Neural progenitor cell (in vitro differentiated cells): ENCODE data around the gene KAT2B. TPM values are rescaled to one million over a fixed set of nuclear protein-coding genes. Genes with fewer than 3 reads are reported as not detected.
A peak's percentile ranks its signal among the peaks of the same experiment; 100 is the strongest.

Source experiments
- DNase-seq: peaks from one replicate; pipeline ENCODE4 v3.0.0-alpha.2; 2016; ENCODE audit warnings: low spot score
- H2AFZ ChIP-seq: fragments of 200-600 bp; sonication (generic); replicated peaks from 2 replicates; pipeline ENCODE4 v1.6.1; 2016; ENCODE audit warnings: antibody characterized with exemption
- H3F3A ChIP-seq: fragments of 200-600 bp; sonication (generic); 2 replicates; pipeline ENCODE4 v1.6.1; 2016; ENCODE audit warnings: antibody characterized with exemption, low read depth
- H3K27ac ChIP-seq: fragments of 200-600 bp; sonication (generic); 2 replicates; pipeline ENCODE4 v1.5.1; 2016; ENCODE audit warnings: mild to moderate bottlenecking
- H3K27me3 ChIP-seq: fragments of 200-600 bp; sonication (generic); 2 replicates; pipeline ENCODE4 v1.6.1; 2016; ENCODE audit warnings: mild to moderate bottlenecking, moderate library complexity
- H3K36me3 ChIP-seq: fragments of 200-600 bp; sonication (generic); 2 replicates; pipeline ENCODE4 v1.5.1; 2016
- H3K4me1 ChIP-seq: fragments of 200-600 bp; sonication (generic); 2 replicates; pipeline ENCODE4 v1.6.1; 2016; ENCODE audit warnings: mixed run types
- H3K4me2 ChIP-seq: fragments of 200-600 bp; sonication (generic); 2 replicates; pipeline ENCODE4 v1.6.1; 2016
- H3K4me3 ChIP-seq: fragments of 200-600 bp; sonication (generic); 2 replicates; pipeline ENCODE4 v1.5.1; 2016
- H3K79me2 ChIP-seq: fragments of 200-600 bp; sonication (generic); 2 replicates; pipeline ENCODE4 v1.6.1; 2016; ENCODE audit warnings: low read depth
- H3K9ac ChIP-seq: fragments of 200-600 bp; sonication (generic); 2 replicates; pipeline ENCODE4 v1.6.1; 2016
- H3K9me3 ChIP-seq: fragments of 200-600 bp; sonication (generic); 2 replicates; pipeline ENCODE4 v1.5.1; 2016; ENCODE audit warnings: low read depth
- H4K20me1 ChIP-seq: fragments of 200-600 bp; sonication (generic); 2 replicates; pipeline ENCODE4 v1.6.1; 2016; ENCODE audit warnings: low read depth
- H3K27ac Mint-ChIP-seq: 3 replicates; pipeline ENCODE4 v1.8.0; 2021; ENCODE audit warnings: mixed read lengths
- H3K27me3 Mint-ChIP-seq: 2 replicates; pipeline ENCODE4 v1.8.0; 2022; ENCODE audit warnings: low read depth, mild to moderate bottlenecking, inconsistent platforms, moderate library complexity, mixed read lengths; ENCODE audit not compliant: insufficient read depth
- H3K36me3 Mint-ChIP-seq: 3 replicates; pipeline ENCODE4 v1.8.0; 2021; ENCODE audit warnings: mixed read lengths
- H3K4me1 Mint-ChIP-seq: 3 replicates; pipeline ENCODE4 v1.8.0; 2021; ENCODE audit warnings: mixed read lengths
- H3K4me3 Mint-ChIP-seq: 3 replicates; pipeline ENCODE4 v1.8.0; 2021; ENCODE audit warnings: mild to moderate bottlenecking, moderate library complexity, mixed read lengths
- H3K9me3 Mint-ChIP-seq: 3 replicates; pipeline ENCODE4 v1.8.0; 2020; ENCODE audit warnings: mixed read lengths
- EZH2 ChIP-seq: fragments of 200-600 bp; sonication (generic); IDR thresholded peaks from 2 replicates; pipeline ENCODE4 v1.6.1; 2017; ENCODE audit warnings: antibody characterized with exemption, mild to moderate bottlenecking, moderate library complexity
- EZH2phosphoT487 ChIP-seq: fragments of 200-600 bp; sonication (generic); IDR thresholded peaks from 2 replicates; pipeline ENCODE4 v1.6.1; 2017; ENCODE audit warnings: antibody characterized with exemption
- total RNA-seq: library from RNA; depleted of rRNA; stranded (reverse); fragments of >200 nt; gene quantifications from 2 replicates; pipeline ENCODE4 v1.2.3, GENCODE V29; 2015; ENCODE audit warnings: low replicate concordance
- TF ChIP-seq, protein P1 (sequence below): fragments of 200-600 bp; sonication (generic); IDR thresholded peaks from 2 replicates; pipeline ENCODE4 v1.5.1; 2017; ENCODE audit warnings: antibody characterized with exemption, mild to moderate bottlenecking

The KAT2B gene
- total RNA-seq, 1 donor from 2014 or later = 21.6 TPM

DNA sequence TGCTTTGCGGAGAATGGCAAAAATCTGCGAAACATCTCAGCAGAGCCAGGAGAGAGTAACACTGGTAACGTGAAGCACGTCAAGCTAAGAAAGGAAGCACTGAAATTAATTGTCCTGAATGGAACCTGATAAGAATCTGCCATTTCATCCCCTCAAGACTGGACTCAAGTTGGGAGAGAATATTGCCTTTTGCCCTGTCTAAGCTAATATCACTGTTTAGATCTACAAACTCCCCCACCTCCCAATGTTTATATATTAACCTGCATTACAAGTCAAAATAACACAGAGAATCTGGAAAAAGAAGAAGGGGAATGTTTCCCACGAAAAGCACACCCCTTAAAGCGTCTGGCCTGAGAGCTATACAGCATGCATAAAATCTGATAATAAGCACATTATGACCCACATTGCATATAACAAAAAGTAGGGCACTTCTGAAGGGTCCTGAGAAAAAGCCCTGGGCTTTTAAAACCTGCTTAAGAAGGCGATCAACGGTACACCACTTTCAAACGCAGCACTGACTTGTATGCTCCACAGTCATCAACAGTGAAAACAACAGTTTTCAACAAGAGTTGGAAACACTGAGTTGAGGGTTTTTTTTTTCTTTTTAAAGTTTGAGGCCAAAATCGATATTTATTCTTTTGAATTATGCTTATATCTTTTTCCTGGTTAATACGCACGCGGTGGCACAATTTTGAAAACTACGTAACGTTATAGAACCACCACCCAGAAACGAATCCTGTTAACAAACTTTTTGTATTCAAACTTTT lies 1.4 kb upstream of the KAT2B start:
- Mint-ChIP-seq H3K27me3 (peaks cover 2% of the 10 kb centered on the region), H3K4me1 (peaks cover 29% of the 10 kb centered on the region), H3K9me3 (no peaks in the 10 kb centered on the region), H3K36me3 (no peaks in the 10 kb centered on the region), H3K4me3 (peak overlapping the region; percentile 92), H3K27ac (peak overlapping the region; percentile 50)
- Histone ChIP-seq H4K20me1 (peaks cover 26% of the 10 kb centered on the region), H3K27ac (peak overlapping the region; percentile 94), H3K4me3 (peak overlapping the region; percentile 75), H3K4me1 (peaks cover 26% of the 10 kb centered on the region), H3K4me2 (peak overlapping the region; percentile 93), H3K36me3 (no peaks in the 10 kb centered on the region), H2AFZ (peak overlapping the region; percentile 94), H3K79me2 (peaks cover 29% of the 10 kb centered on the region), H3K9ac (peak overlapping the region; percentile 20), H3F3A (peaks cover 43% of the 10 kb centered on the region), H3K27me3 (no peaks in the 10 kb centered on the region), H3K9me3 (no peaks in the 10 kb centered on the region)
- TF ChIP-seq, protein P1, sequence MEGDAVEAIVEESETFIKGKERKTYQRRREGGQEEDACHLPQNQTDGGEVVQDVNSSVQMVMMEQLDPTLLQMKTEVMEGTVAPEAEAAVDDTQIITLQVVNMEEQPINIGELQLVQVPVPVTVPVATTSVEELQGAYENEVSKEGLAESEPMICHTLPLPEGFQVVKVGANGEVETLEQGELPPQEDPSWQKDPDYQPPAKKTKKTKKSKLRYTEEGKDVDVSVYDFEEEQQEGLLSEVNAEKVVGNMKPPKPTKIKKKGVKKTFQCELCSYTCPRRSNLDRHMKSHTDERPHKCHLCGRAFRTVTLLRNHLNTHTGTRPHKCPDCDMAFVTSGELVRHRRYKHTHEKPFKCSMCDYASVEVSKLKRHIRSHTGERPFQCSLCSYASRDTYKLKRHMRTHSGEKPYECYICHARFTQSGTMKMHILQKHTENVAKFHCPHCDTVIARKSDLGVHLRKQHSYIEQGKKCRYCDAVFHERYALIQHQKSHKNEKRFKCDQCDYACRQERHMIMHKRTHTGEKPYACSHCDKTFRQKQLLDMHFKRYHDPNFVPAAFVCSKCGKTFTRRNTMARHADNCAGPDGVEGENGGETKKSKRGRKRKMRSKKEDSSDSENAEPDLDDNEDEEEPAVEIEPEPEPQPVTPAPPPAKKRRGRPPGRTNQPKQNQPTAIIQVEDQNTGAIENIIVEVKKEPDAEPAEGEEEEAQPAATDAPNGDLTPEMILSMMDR = no peak
- no peak for TF ChIP-seq EZH2phosphoT487
- no peak for TF ChIP-seq EZH2
- peak; percentile 35 for DNase-seq

- Histone ChIP-seq H3F3A (peaks cover 43% of the 10 kb centered on the region), H3K9ac (peak overlapping the region; percentile 20), H3K27ac (peak overlapping the region; percentile 94), H3K36me3 (no peaks in the 10 kb centered on the region), H3K4me2 (peak overlapping the region; percentile 93), H2AFZ (peak overlapping the region; percentile 94), H3K4me3 (peak overlapping the region; percentile 75), H3K27me3 (no peaks in the 10 kb centered on the region), H3K9me3 (no peaks in the 10 kb centered on the region), H4K20me1 (peaks cover 26% of the 10 kb centered on the region), H3K4me1 (peaks cover 26% of the 10 kb centered on the region), H3K79me2 (peaks cover 34% of the 10 kb centered on the region)
- Mint-ChIP-seq H3K36me3 (no peaks in the 10 kb centered on the region), H3K27ac (peak overlapping the region; percentile 50), H3K4me3 (peak overlapping the region; percentile 92), H3K9me3 (no peaks in the 10 kb centered on the region), H3K27me3 (peaks cover 2% of the 10 kb centered on the region), H3K4me1 (peaks cover 29% of the 10 kb centered on the region)
- TF ChIP-seq EZH2 (no peak), EZH2phosphoT487 (no peak)
- TF ChIP-seq, protein P1 = no peak
- DNase-seq = no peak
These were observed 831 bp upstream of the KAT2B start for GRCh38 chr3:20039466-20039764.

DNA sequence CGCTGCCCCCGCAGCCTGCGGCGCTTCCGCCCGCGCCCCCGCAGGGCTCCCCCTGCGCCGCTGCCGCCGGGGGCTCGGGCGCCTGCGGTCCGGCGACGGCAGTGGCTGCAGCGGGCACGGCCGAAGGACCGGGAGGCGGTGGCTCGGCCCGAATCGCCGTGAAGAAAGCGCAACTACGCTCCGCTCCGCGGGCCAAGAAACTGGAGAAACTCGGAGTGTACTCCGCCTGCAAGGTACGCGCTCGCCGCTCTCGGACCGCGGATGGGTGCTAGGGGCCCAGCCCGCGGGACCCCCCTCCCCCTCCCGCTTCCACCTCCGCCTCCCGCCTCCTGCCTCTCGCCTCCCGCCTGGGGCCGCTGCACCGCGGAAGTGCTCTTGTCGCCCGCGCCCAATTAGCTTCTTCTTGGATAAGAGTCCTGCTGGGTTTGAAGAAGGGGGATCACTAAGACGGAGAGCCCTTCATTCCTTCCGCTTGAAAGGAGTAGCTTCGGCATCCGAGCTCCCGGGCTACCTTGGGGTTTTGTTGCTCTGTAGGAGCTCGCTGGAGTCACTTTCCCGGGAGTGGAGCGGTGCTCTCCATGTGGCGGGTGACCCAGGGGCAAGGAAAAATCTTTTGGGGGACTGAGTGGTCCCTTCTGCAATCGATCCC lies 426 bp downstream of the KAT2B start:
- peaks cover 26% of the 10 kb centered on the region for H4K20me1 ChIP-seq
- H3K4me1 ChIP-seq = peaks cover 26% of the 10 kb centered on the region
- no peaks in the 10 kb centered on the region for H3K9me3 ChIP-seq
- TF ChIP-seq EZH2 (peak; percentile 15), EZH2phosphoT487 (no peak)
- TF ChIP-seq, protein P1 = no peak
- H3K36me3 ChIP-seq = no peaks in the 10 kb centered on the region
- Mint-ChIP-seq H3K9me3 (no peaks in the 10 kb centered on the region), H3K27ac (peak overlapping the region; percentile 93), H3K36me3 (no peaks in the 10 kb centered on the region), H3K4me1 (peaks cover 29% of the 10 kb centered on the region), H3K4me3 (peak overlapping the region; percentile 97), H3K27me3 (peaks cover 2% of the 10 kb centered on the region)
- H2AFZ ChIP-seq = peak overlapping the region; percentile 75
- peaks cover 43% of the 10 kb centered on the region for H3F3A ChIP-seq
- peak; percentile 94 for DNase-seq
- no peaks in the 10 kb centered on the region for H3K27me3 ChIP-seq
- H3K4me3 ChIP-seq = peak overlapping the region; percentile 75
- peak overlapping the region; percentile 33 for H3K9ac ChIP-seq
- peak overlapping the region; percentile 90 for H3K4me2 ChIP-seq
- peaks cover 47% of the 10 kb centered on the region for H3K79me2 ChIP-seq
- H3K27ac ChIP-seq = peak overlapping the region; percentile 86
